ENCODE results near the gene DDX28.

- TF ChIP-seq CTCF (conservative IDR thresholded peaks at IDR 0.05; ENCODE audit: low read length) (no peak), EZH2phosphoT487 (IDR thresholded peaks at IDR 0.05; ENCODE audit: borderline replicate concordance) (no peak)
These were observed 18.8 kb upstream of the DDX28 start for GRCh38 chr16:68041783-68042182.

Data from Loucy (cell line).